HPDE6-E6E7 (cell line): ENCODE measurements around the gene ZNF689.
"Not testable (repeated sequence)": the region's sequence is repeated elsewhere in the genome, so short reads cannot be mapped to it uniquely, and the experiment has no call there.

ENCODE experiments used
- DNase-seq: peaks from one replicate; pipeline ENCODE4 v3.0.0; 2011; ENCODE audit warnings: missing footprints; ENCODE audit errors: extremely low spot score

ZNF689 gene

DNA sequence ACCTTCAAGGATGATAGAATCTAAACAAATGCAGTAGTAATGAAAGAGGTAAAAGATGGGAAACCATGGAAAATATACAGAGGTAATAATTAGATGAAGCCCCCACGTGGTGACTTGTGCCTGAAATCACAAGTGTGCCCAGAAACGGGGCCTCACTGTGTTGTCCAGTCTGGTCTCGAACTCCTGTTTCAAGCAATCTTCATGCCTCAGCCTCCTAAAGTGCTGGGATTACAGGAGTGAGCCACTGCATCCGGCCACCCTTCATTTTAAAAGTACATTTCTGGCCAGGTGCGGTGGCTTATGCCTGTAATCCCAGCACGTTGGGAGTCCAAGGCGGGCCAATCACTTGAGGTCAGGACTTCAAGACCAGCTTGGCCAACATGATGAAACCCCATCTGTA is 26.4 kb upstream of the ZNF689 start:
- DNase-seq = no peak

DNA sequence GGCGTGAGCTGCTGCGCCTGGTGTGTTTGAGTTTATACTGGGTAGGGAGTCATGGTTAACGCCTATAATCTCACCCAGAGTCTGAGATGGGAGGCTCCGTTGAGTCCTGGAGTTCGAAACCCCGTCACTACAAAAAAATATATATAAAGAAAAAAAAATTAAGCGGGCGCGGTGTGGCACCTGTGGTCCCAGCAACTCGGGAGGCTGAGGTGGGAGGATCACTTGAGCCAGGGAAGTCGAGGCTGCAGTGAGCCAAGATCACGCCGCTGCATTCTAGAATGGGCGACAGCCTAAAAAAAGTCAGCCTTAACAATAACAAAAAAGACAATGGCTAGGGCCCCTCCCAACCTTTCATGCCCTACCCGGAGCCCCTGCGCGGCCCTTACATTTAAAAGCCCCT is 23.3 kb upstream of the ZNF689 start:
- DNase-seq = no peak

DNA sequence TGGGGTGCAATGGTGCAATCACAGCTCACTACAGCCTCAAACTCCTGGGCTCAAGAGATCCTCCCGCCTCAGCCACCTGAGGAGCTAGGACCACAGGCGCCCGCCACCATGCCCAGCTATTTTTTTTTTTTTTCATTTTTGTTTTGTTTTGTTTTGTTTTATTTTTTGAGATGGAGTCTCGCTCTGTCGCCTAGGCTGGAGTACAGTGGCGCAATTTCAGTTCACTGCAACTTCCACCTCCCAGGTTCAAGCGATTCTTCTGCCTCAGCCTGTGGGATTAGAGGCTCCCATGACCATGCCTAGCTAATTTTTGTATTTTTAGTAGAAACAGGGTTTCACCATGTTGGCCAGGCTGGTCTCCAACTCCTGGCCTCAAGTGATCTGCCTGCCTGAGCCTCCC is 22.3 kb upstream of the ZNF689 start:
- DNase-seq = not testable (repeated sequence)

DNA sequence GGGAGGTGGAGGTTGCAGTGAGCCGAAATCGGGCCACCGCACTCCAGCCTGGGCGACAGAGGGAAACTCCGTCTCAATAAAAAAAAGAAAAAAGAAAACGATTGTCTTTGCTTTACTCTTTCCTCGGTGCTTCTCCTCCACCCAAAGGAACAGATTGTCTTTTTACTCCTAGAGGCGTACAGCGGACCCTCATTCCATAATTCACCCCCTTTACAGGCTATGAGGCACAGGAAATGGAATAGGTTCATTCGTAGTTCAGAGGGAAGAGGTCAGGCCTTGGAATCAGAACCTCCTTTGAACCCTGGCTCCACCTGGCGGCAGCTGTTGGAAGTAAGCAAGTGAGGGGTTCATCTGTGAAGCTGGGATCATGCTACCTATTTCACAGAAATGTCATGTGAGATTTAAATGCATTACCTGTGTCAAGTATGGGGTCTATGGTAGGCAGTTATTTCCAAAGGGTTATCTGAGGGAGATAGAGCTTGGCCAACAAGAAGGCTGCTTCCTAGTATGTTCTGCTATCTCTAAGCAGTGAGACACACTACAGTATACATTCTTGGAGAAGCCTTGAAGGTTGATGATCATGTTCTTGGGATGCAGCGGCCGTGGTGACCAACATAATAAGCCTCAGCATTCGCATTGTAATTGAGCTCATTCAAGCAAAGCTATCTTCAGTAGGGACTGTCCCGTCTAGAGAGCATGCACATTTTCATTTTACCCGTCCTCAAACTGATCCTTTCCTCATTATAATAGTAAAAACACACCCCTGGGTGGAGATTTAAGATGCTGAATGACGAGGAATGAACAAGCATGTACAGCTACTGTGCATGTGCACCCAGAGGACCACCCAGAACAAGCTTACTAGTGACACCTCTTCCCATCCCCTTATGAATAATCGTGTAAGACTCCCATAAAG is 18.7 kb upstream of the ZNF689 start:
- peak; percentile 64 for DNase-seq

DNA sequence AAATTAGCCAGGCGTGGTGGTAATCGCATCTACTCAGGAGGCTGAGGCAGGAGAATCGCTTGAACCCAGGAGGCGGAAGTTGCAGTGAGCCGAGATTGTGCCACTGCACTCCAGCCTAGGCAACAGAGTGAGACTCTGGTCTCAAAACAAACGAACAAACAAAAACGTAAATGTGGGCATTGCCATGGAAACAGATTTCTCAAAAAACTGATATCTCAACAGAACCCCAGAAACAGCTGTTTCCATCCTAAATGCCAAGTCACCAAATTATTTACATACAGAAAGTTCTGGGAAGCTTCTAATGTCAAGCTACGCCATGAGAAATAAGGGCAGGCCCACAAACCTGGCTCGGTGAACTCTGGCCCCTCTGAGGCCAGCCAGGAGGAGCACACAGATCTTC is 16.0 kb upstream of the ZNF689 start:
- DNase-seq = no peak

DNA sequence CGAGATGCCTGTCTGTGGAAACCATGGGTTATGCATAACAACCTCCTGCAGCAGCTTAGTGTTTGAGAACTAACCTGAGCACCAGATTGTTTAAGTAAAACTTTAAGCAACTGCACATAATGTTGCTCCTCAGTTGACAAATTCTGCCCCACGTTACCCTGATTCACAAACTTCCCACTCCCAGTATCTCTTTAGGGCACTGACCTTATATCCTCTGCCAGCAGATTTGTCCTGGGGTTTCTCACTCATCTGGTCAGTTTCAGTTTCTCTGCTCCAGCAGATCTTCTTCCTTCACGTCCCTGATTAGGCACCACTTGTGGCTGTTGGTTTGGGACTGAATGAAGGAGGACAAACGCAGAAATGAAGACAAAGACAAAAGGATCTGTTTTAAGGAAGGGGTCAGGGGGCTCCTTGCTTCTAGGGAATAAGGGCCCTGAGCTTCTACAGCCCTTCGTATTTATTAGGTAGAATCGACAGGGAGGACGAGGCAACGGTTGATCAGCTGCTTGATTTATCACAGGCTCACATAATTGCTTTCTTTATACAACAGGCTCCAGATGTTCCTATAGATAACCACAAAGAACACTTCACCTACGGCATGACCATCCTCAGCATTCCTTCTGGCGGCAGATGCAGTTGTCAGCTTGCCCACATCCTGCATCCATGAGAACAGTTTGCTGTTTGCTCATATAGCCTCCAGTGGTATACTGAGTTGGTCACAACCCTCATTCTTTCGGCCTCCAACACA is 13.5 kb upstream of the ZNF689 start:
- DNase-seq = no peak

DNA sequence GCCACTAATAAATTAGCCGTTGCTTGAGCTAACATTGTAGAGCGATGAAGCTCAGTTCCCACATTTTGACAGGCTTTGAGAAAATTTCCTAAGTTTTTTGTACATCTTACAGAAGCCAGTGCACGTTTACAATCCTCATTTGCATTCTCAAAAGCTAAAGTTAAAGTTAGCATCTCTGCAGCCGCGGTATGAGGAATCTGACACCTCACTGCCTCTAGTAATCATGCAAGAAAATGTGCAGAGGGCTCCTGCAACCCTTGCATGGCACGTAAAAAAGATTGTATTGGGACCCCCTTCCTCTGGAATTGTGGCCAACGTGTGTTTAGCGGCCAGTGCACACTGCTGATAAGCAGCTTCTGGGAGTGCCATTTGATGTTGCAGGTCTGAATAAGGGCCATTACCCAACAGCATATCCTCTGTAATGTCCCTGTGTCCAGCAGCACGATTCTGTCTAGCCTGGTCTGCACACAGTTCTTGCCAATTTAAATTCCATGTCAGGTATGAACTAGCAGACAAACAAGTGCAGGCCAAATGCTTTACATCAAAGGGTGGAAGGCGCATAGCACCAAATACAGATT is 12.4 kb upstream of the ZNF689 start:
- no peak for DNase-seq

DNA sequence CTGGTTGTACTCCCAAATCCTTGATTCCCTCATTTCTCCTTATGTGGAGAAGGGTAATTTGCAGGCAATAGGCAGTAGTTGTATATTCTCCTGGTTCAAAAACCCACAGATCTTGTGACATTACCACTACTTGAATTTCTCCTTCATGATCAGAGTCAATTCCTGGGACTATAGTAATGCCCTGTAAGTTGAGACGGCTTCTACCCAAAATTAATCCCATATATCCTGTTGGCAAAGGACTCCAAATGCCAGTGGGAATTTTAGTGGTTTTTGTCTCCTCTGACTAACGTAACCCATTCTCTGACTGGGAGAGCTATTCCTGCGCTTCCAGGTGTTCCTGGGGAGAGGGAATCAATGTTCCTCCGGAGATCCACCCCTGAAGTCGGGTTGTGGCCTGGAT is 11.6 kb upstream of the ZNF689 start:
- no peak for DNase-seq

DNA sequence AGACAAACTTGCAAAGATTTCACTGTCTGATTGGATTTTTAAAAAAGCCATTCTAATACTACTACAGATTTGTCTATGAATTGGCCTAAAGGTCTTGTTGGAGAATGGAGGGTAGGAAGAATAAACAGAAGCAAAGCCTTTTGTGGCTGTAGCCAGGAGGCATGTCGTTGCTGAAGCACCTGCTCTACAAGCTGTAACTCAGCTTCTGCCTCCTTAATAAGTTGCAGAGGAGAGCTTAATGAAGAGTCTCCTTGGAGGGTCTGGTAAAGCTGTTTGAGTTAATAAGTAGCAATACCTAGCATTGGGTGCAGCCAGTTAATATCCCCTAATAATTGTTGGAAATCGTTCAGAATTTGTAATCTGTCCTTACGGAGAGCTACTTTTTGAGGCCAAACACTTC is 10.0 kb upstream of the ZNF689 start:
- DNase-seq = no peak

DNA sequence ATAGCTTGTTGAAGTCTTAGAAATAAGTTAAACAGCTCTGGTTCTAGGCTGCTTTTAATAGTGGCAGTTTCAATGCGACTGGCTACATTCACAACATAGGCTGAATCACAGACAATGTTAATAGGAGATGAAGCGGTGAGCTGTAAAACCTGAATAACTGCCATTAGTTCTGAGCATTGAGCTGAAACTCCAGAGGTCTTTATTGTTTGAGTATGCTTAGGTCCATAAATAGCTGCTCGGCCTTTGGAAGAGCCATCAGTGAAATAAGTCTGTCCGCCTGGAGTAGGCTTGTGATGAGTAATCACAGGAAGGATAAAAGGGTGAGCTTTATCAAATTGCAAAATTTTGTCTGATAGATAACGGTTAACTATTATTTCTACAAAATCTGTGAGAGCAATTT is 9.4 kb upstream of the ZNF689 start:
- no peak for DNase-seq

DNA sequence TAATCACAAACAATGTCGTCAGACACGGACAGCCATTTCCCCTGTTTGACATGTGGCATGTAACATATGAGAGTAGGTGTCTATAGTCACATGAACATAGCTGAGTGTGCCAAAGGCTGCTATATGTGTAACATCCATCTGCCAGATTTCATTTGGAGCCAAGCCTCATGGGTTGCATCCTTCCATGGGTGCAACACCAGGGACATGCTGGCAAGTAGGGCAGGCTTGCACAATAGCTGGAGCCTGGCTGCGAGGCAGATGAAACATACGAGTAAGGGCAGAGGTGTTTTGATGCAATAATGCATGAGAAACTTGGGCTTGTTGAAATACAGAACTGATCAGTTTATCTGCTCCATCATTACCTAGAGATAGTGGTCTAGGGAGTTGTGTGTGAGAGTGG is 9.0 kb upstream of the ZNF689 start:
- DNase-seq = no peak

DNA sequence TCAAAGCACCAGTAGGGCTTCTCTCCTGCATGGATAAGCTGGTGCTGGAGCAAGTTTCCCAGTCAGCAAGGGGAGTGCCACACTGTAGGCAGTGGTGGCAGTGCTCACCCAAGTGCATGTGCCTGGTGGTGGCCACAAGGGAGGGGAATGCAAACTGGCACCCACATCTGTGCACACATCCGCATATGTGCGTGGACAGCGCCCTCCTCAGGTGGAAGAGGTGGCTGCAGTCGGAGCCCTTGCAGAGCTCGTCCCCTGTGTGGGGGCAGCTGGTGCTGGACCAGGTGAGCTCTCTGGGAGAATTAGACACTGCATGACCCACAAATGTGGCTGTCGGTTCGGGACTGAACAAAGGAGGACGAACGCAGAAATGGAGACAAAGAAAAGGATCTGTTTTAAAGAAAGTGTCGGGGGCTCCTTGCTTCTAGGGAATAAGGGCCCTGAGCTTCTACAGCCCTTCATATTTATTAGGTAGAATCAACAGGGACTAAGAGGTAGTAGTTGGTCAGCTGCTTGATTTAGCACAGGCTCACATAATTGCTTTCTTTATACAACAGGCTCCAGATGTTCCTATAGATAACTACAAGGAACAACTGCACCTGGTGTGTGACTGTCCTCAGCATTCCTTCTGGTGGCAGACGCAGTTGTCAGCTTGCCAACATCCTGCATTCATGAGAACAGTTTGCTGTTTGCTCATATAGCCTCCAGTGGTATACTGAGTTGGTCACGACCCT is 5.3 kb upstream of the ZNF689 start:
- no peak for DNase-seq

DNA sequence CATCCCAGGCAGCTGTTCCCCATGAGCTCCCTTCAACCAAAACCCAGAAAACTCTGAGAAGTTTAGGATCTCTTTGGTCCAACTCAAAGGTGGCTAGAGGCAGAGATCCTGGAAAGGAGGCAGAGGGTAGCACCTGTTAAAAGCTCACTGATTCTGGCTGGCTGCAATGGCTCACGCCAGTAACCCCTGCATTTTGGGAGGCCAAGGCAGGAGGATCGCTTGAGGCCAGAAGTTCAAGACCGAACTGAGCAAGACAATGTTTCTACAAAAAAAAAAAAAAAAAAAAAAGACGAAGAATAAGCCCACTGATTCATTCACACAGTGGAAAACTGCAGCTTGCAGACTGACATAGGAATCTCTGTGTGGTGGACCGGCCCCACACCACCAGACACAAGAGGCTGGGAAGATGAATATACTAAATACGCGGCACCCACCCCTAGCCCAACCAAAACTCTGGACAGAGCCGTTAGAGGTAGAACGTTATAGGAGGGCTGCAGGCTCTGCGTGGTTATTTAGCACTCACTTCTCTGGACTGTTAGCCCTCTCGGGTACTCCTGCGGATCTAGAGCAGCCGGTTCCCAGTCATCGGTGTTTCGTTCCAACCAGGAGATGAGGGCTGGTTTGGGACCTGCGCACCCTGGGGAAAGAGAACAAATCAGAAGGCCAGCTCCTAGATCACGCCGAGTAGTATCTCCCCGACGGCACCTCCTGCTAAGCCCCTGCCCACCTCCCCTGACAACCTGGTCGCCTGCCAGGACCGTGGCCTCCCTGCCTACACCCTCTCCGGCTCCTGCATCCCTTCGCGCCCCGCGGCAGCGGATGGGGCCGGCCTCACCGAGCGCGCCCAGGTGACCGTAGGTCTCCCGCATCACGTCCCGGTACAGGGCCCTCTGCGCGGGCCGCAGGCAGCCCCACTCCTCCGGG is 925 bp downstream of the ZNF689 start:
- peak; percentile 35 for DNase-seq

DNA sequence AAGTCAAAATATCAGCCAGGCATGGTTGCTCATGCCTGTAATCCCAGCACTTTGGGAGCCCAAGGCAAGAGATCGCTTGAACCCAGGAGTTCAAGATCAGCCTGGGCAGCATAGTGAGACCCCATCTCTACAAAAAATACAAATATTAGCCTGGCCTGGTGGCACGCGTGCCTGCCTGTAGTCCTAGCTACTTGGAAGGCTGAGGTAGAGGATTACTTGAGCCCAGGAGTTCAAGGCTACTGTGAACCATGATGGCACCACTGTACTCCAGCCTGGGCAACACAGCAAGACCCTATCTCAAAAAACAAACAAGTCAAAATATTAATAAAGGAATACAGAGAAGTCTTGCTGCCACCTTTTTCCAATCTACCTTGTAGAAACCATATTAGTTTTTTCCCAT is 4.2 kb downstream of the ZNF689 start:
- DNase-seq = no peak

DNA sequence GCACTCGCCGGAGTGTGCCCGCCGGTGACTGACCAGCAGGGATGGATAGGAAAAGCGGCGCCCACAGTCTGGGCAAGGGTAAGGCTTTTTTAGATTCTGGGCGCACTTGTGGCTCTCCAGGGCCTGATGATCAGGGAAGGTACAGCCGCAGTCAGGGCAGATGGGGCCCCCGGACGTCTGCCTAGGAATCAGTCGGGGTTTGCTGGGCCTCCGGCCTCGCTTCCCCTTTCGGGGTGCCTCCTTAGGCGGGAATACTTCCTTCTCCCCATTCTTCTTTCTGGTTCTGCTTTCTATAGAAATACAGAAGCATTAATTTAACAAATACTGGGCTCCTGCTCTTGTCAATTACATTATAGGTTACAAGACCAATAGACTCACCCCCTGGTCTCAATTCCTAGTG is 5.0 kb downstream of the ZNF689 start:
- DNase-seq = no peak

DNA sequence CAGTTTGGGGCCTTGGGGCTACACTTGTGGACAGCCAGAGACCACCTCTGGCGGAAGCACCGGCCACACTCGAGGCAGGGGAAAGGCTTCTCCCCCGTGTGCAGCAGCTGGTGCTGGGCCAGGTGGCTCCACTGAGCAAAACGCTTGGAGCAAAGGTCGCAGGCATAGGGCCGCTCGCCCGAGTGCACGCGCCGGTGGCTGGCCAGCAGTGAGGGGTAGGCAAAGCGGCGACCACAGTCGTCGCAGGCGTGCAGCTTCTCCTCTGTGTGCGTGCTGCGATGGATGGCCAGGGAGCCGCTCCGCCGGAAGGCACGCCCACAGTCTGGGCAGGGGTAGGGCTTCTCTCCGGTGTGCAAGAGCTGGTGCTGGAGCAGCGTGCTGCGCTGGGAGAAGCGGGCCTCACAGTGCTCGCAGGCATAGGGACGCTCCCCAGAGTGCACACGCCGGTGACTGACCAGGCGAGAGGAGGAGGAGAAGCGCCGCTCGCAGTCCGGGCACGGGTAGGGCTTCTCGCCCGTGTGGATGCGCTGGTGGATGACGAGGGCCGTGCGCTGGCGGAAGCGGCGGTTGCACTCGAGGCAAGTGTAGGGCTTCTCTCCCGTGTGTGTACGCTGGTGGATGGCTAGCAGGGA is 5.8 kb downstream of the ZNF689 start:
- DNase-seq = no peak

DNA sequence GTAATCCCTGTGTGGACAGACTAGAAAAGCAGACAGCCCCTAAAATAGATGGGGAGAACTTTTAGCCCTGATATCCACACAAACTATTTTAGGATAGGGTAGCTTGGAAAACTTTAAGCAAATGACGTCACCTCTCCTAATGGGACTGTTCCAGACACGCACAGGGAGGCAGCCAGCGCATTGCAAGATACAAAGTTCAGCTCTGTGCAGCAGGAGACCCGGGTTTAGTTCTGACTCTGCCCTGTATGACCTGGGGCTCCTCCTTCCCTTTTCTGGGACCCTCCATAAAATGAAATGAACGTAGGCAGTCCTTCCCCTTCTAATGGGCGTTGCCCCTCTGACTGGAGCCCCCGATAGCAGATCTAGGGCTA is 6.3 kb downstream of the ZNF689 start:
- no peak for DNase-seq

DNA sequence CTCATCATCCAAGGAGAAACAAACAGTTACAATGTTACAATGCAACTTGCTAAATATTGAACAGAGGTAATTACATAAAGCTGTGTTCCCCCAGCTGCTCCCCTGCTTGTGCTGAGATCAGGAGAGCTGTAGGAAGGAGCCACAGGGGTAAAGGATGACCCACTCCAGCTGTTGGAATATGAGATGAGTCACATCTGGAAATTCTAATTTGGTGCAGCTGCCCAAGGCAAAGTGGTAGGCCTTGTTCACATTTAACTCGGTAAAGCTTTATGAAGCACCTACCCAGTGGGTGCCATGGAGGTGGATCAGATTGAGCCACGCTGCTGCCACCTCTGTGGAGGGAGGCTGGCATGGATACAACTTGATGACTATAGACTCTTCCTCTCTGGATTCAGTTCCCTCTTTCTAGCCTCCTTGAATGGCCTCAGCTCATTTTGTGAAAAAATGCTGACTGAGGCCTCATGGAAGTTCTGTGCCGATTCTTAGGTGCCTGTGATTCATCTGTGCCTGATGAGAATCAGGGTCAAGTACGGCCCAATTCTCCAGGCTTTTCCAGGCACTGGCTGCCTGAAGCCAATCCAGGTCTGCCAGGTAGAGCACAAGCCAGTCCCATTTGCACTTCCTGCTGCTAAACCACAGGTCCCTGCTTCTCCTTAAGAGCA is 7.4 kb downstream of the ZNF689 start:
- no peak for DNase-seq

DNA sequence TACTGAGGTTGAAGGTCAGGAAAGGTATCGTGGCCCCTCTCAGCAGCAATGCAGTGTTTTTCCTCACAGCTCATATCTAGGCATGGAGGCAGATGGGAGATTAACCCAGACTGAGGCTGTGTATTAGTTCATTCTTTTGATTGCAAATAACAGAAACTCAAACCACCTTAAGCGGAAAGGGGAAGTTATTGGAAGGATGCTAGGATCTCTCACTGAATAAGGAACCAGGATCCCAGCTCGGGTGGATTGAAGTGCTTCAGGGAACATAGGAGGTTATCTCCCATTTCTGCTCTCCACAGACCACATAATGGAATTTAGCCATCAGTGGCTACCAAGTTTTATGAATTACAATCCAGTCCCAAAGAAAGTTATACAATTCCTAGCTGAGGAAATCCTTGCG is 8.2 kb downstream of the ZNF689 start:
- DNase-seq = no peak

DNA sequence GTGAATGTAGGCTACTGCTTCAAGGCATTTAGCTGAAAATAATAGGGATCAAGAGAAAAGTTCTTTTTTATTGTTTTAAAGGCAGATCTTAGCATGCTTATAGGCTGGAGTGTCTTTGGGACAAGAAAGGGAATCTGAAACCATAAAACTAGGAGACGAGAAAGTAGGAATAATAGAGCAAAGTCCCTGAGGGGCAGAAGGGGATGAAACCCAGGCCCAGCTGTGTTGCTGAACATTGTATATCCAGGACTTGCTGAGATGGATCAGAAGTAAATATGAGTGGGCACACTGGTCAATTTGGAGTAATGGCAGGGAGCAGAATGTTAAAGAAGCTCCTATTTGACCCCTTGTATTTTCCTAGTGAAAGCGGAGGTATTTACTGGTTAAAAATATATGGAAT is 9.3 kb downstream of the ZNF689 start:
- no peak for DNase-seq
